GM21825 (cell line): ENCODE measurements around the gene MSANTD7.
"Not testable (repeated sequence)": the region's sequence is repeated elsewhere in the genome, so short reads cannot be mapped to it uniquely, and the experiment has no call there.

Experiments
- ATAC-seq: cut with Tn5 transposase; IDR thresholded peaks from one replicate; pipeline ENCODE4 v1.9.1; 2021; ENCODE audit warnings: mild to moderate bottlenecking, moderate library complexity; ENCODE audit not compliant: unreplicated experiment

MSANTD7 gene, protein sequence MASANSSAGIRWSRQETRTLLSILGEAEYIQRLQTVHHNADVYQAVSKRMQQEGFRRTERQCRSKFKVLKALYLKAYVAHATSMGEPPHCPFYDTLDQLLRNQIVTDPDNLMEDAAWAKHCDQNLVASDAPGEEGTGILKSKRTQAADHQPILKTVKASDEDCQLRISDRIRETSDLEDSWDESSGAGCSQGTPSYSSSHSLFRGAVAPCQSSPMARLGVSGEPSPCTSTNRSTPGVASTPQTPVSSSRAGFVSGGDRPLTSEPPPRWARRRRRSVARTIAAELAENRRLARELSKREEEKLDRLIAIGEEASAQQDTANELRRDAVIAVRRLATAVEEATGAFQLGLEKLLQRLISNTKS

DNA sequence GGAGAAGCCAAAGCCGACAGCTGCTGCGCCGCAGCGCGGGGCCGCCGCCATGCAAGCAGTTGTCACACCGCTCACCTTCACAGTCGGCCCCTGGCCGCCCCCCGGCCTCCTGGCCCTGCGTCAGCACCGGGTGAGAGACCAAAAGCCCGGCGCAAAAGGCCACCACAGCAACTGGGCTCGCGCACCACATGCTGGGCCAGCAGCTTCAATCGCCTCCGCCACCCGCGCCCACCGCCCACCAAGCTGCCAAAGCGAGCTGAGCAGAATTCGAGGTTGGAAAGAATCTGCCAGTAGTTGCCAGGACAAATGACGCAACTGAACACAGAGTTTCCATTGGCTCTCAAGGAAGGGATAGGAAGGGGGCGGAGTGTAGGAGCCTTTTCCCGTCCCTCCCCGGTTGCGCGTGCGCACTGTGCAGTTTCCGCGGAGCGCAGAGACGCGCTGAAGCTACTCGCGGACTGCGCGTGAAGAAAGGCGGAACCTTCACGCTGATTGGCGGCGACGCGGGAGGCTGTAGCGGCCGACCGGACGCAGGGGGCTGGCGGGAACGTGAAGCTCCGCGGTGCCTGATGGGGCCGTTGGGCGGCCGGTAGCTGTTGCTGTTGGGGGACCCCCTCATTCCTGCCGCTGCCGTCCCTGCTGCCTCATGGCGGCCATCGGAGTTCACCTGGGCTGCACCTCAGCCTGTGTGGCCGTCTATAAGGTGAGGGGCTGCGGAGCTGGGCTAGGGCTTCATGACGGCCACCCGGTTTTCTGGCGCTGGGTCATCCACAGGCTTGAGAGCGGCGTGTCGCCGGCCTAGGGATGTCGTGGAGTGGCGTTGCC is at the start of gene MSANTD7, which contains the start of the genes CDNF and HSPA14:
MSANTD7 (plus strand) TSS at position 550 of the 825 bp plus-strand sequence. CDS start 3,979 bp downstream, outside the sequence.
CDNF (minus strand) TSS at position 281 of the 825 bp plus-strand sequence; CDS start at position 190, 91 bp downstream.
HSPA14 (plus strand) TSS at position 550 of the 825 bp plus-strand sequence; CDS start at position 647, 97 bp downstream.
- peak; percentile 91 for ATAC-seq

DNA sequence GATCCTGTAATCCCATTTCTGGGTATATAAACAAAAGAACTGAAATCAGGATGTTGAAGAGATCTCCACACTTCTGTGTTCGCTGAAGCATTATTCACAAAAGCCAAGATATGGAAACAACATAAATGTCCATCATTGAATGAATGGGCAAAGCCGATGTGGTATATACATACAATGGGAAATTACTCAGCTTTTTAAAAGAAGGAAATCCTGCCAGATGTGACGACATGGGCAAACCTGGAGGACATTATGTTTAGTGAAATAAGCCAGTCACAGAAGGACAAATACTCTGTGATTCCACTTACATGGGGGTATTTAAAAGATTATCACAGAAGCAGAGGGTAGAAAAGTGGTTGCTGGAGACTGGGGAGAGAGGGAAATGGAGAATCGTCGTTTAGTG is 39.5 kb upstream of the MSANTD7 start:
- ATAC-seq: no peak

DNA sequence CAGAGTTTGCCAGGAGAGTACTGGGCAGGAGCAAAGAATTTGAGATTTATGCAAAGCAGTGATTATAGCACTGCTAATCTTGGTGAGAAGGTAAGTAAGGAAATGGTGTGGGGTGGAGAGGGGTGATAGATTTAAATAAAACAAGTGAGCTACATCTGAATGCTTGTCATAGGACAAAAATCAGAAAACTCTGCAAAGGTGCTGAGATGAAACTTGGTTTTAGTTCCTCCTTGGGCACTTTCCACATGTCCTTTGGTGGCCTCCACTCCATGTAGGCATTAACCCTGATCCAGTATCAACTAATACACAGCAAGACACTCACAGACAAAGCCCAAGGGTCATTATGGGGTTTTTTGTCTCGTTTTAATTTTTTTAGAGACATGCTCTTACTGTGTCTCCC is 37.7 kb upstream of the MSANTD7 start:
- no peak for ATAC-seq

DNA sequence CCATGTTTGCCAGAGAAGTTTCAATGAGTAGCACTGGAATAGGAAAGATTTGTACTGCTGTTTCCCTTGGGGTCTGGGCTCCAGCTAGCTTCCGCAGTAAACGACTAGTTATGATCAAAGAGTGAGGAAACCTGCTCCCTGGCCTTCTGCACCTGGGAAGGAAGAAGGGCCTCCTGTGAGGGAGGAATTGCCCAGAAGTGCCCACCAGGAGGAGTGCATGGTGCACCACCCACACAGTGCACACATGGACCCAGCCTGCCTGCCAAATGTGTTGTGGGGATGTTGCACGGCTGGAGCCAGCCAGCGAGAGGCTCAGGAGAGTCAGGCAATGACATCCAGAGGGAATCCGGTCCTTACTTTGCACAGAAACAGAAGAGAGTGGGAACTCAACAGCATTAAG is 36.4 kb upstream of the MSANTD7 start:
- no peak for ATAC-seq

DNA sequence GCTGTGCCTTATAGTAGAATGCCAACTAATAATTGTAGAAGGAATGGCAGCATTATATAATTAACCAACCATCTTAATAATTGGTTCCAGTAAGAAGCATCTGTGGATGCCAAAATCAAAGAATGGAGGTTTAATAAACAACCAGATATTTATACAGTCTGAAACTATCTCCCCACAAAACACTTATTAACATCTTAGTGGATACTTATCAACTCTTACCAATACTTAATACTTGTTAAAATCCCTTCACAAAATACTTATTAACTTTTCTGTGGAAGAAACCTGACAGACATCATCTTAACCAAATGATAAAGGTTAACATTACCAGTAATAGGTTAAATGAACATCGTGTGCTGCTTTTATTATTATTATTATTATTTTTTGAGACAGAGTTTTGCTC is 34.3 kb upstream of the MSANTD7 start:
- ATAC-seq: no peak

DNA sequence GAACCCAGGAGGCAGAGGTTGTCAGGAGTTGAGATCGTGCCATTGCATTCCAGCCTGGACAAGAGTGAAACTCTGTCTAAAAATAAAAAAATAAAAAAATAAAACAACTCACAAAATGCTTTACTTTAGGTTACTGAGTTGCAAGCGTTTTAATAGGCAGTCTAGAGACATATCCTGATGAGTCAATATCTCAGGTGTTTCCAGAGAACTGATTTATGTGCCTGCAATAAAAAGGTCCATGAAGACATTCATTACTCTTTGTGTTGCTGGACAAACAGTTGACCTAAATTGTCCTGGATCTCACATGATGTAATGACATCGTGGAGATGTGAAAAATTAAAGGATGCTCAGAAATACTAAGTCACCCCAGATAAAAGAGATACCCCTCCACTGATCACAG is 31.8 kb upstream of the MSANTD7 start:
- ATAC-seq: no peak

DNA sequence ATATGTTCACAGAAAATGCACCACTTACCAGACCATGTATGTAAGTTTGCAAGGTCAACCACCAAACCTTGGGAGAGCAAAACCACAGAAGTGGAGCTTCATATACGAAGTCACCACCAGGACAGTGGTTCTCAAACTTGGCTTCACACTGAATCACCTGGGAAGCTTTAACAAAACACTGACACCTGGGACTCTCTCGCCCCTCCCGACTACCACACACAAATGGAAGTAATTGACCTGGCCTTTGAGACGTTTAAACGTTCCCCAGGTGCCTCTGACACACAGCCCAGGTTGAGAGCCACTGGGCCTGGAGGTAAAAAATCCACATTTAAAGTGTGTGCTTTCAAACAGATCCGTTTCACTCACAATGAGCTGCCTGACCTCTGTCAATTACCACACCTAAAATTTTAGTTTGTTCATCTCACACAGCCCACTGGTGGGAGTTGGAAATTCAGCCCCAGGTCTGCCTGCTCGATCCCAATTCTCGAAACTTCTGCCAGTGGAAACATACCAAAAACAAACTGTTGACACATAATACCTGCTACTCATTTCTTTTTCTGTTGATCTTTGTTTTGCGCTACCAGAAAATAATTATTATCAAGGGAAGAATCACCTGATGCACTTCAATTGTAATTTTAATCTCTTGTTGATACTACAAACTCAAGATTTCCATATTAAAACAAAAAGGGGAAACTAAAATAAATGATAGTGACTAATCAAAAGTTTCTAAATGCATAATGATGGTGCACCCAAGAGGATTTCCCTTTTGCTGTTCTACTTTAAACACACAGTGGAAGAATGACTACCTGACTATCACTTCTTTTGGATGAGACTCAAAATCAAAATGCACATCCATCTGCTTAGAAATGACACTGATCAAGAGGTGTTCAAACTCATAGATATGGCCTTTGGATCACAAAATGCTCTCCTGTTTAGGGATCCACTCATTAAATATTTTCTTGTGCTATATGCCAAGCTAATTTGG is 26.8 kb upstream of the MSANTD7 start:
- ATAC-seq: no peak

DNA sequence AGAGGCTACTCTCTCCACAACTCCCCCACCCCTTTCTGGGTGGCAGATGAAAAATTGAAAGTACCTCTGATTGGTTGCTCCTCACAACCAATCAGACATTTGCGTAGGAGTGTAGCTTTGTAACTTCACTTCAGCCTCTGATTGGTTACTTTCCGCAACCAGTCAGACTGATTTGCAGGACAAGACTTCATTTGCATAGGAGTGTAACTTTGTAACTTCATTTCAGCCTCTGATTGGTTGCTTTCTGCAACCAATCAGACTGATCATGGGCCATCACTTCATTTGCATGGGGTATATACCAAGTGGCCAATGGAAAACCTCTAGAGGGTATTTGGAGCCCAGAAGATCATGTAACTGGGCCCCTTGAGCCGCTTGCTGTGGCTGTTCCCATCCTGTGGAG is 25.8 kb upstream of the MSANTD7 start:
- ATAC-seq: no peak

DNA sequence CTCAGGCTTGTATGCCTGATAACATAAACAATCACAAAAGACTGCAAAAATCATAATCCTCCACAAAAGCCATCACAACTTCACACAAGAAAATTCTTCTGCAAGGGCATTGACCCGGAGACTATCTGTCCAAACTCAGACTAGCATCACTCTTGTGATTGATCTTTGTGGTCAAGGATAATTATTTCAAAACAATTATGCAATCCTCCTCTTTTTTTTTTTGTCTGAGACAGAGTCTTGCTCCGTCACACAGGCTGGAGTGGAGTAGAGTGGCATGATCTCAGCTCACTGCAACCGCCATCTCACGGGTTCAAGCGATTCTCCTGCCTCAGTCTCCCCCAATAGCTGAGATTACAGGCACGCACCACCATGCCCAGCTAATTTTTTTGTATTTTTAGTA is 22.4 kb upstream of the MSANTD7 start:
- ATAC-seq: no peak

DNA sequence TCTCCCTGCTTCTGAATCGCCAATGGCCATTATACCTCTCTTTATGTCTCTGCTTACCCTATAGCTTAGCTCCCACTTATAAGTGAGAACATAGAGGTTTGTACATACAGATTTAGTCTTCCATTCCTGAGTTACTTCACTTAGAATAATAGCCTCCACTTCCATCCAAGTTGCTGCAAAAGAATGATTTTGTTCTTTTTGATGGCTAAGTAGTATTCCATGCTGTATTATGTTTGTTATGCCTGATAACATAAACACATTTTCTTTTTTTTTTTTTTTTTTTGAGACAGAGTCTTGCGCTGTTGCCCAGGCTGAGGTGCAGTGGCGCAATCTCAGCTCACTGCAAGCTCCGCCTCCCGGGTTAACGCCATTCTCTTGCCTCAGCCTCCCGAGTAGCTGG is 21.4 kb upstream of the MSANTD7 start:
- ATAC-seq: not testable (repeated sequence)

DNA sequence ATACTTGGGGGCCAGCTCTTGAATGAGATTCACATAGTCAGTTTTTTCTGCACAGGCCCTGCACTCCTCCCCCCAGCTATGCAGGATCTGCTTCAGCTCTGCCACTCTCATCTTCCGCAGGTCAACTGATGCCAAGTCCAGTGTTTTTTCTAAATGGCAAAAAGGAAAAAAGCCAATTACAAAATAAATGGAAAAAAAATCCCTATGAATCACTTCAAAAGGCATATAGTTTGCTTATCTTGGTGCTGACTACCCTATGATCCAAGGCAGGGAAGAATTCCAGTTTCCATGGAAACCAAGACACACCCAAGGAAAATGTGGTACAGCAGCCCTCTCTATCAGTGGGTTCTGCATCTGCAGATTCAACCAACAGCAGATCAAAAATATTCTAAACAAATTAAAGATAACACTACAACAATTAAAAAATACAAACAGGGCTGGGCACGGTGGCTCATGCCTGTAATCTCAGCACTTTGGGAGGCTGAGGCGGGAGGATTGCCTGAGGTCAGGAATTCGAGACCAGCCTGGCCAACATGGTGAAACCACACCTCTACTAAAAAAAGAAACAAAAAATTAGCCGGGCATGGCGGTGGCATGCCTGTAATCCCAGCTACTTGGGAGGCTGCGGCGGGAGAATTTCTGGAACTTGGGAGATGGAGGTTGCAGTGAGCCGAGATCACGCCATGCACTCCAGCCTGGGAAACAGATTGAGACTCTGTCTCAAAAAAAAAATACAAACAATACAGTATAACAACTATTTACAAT is 17.9 kb upstream of the MSANTD7 start:
- ATAC-seq: no peak

DNA sequence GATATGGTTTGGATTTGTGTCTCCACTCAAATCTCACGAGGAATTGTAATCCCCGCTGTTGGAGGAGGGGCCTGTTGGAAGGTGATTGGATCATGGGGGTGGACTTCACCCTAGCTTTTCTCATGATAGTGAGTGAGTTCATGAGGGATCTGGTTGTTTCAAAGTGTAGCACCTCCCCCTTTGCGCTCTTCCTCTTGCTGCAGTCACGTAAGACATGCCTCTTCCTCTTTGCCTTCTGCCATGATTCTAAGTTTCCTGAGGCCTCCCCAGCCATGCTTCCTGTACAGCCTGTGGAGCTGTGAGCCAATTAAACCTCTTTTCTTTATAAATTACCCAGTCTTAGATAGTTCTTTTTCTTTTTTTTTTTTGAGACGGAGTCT is 17.3 kb upstream of the MSANTD7 start:
- ATAC-seq: no peak

DNA sequence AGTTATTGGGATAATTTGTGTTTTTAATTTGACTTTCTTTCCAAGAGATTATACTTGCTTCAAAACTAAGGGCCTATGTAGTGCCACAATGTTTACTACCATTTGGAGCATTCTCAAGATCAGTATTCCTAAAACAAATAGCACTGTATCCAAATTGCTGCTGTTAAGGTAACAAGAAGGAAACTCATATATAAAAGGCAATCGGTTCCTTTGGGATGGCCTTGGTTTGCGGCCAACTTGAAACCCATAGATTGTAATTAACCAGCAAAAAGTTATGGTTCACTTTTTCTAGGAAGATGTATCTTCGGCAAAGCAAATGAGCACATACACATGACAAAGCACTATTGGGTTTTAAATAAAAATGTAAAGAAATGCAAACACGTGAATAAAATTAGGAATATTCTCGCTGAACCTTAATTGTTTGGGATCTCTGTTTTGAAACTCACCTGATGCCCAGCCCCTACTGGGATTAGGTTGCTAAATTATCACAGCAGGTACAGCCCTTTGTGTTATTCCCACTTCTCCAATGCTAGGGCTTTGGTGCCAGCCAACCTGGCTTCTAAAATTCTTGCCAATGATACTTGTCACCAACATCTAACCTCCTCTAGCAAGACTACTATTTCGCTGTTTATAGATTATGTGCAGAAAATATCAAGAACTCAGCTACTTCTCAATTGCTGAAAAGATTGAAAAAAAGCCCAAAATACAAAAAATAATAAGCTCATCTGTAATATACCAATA is 16.3 kb upstream of the MSANTD7 start:
- no peak for ATAC-seq

DNA sequence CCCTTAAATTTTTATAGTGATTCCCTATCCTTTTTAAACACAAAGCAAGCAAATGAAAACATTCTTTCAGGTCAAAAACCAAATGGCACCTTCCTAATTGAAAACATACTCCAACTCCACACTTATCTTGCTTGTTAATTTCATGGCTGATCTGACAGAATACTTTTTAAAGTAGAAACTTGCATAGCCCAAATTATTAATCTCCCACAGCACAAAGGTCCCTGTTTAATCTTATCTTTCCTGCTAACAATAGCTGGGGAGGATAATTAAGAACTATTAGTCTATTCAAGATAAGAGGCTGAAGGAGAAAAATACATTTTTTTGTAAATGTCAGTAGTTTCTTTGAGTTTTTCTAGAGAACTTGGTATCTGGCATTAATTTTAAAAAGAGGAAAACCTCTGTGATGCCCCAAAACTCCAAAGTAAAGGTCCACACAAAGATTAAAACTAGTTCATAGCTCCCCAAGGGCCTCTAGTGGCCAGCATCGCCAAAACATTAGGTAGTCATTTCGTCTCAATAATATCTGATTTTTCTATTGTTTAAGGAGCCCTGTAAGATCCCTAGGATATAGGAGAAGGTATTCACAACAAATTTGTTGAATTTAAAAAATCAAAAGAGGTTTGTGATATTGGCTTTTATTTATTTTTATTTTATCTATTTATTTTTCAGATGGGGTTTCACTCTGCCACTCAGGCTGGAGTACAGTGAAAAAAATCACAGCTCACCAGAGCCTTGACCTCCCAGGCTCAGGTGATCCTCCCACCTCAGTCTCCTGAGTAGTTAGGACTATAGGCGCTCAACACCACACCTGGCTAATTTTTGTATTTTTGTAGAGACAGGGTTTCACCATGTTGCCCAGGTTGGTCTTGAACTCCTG is 15.0 kb upstream of the MSANTD7 start:
- ATAC-seq: no peak

DNA sequence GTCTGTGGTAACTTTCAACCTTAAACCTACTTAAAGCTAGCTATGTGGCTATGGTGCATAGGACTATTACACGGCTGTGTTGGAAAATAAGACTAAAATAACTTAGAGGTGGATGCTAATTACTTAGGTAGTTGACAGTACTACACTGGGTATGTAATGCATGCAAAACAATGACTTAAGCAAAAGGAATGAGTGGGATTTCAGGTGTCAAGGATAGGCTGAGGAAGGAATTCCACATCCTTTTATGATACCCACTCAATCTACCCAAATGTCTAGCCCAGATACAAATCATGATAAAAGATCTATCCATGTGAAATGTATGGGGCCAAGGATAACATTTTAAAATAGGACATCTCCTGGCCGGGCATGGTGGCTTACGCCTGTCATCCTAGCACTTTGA is 14.1 kb upstream of the MSANTD7 start:
- ATAC-seq: no peak

DNA sequence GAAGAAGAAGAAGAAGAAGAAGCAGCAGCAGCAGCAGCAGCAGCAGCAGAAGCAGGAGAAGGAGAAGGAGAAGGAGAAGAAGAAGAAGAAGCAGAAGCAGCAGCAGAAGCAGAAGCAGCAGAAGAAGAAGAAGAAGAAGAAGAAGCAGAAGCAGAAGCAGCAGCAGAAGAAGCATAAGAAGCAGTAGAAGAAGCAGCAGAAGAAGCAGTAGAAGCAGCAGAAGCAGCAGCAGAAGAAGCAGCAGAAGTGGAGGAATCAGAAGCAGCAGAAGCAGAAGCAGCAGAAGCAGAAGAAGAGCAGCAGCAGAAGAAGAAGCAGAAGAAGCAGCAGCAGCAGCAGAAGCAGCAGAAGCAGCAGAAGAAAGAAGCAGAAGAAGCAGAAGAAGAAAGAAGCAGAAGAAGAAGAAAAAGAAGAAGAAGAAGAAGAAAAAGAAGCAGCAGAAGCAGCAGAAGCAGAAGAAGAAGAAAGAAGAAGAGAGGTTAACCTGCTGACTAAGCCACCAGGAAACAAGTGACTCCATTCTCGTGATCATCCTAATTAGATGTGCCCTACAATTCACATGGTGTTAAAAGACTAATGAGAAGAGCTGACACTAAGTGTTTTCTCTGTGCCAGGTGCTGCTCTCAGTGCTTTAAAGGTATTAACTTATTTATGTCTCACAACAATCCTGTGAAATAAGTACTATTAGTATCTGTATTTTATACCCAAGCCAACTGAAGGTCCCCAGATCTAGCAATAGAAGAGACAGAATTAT is 11.9 kb upstream of the MSANTD7 start:
- ATAC-seq: no peak

DNA sequence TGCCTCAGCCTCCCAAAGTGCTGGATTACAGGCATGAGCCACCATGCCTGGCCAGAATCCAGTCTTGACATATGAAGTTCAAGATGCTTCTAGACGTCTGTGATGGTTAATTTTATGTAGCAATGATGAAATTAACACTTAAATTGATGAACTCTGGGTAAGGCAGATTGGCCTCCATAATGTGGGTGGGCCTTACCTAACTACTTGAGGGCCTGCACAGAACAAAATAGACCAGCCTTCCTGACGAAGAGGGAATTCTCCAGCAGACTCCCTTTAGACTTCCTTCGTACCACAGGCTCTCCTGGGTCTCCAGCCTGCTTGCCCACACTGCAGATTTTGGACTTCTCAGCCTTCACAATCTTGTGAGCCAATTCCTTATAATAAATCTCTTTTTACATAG is 5.0 kb upstream of the MSANTD7 start:
- no peak for ATAC-seq

DNA sequence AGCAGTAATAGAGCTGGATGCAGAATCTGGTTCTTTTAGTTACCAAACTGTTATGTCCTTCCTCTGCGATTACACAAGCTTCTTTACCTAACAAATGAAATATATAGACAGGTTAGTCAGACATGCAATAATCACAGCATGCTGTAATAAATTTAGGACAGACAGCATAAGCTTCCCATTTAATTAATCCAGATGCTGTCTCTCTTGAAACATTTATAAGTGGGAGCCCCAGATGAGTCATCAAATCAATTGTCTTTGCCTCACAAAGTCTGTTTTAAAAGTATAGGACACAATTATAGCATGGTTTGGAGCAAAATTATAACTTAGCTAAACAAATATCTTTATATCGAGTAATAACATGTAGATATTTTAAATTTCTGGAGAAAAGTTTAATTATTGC is 1.9 kb upstream of the MSANTD7 start:
- no peak for ATAC-seq
